OCI-LY3 (cell line): Measurements from ENCODE around the gene EGR2.

Source experiments
- H2AFZ ChIP-seq: fragments of 200-600, 300-600 bp; shearing (Covaris generic); 2 replicates; pipeline ENCODE4 v1.6.0; 2014; ENCODE audit warnings: antibody characterized with exemption, low read depth, low read length
- H3K27ac ChIP-seq: fragments of 200-600, 300-600 bp; sonication (generic); 2 replicates; pipeline ENCODE4 v1.5.1; 2014; ENCODE audit warnings: mild to moderate bottlenecking, low read length, moderate library complexity, mixed read lengths
- H3K27me3 ChIP-seq: fragments of 200-600, 300-600 bp; sonication (generic); 2 replicates; pipeline ENCODE4 v1.6.1; 2014; ENCODE audit warnings: low read depth, low read length, mixed read lengths
- H3K36me3 ChIP-seq: fragments of 200-600, 300-600 bp; sonication (generic); replicated peaks from 2 replicates; pipeline ENCODE3; 2014; ENCODE audit warnings: low read depth, low read length, mixed read lengths
- H3K4me1 ChIP-seq: fragments of 300-600, 200-600 bp; sonication (generic); 2 replicates; pipeline ENCODE4 v1.6.1; 2014; ENCODE audit warnings: low read length, mixed read lengths
- H3K4me2 ChIP-seq: fragments of 200-600, 300-600 bp; sonication (generic); 2 replicates; pipeline ENCODE4 v1.6.1; 2014; ENCODE audit warnings: low read length, mixed read lengths
- H3K4me3 ChIP-seq: fragments of 300-600, 200-600 bp; sonication (generic); 2 replicates; pipeline ENCODE4 v1.5.1; 2014; ENCODE audit warnings: antibody characterized with exemption, mild to moderate bottlenecking, low read length, moderate library complexity
- H3K79me2 ChIP-seq: fragments of 300-600, 200-600 bp; shearing (Covaris generic); 2 replicates; pipeline ENCODE4 v1.6.1; 2014; ENCODE audit warnings: mild to moderate bottlenecking, low read length, mixed read lengths
- H3K9ac ChIP-seq: fragments of 300-600, 200-600 bp; shearing (Covaris generic); 2 replicates; pipeline ENCODE4 v1.6.0; 2014; ENCODE audit warnings: mild to moderate bottlenecking, low read length, moderate library complexity
- H3K9me3 ChIP-seq: fragments of 200-600, 300-600 bp; shearing (Covaris generic); 2 replicates; pipeline ENCODE4 v1.6.1; 2014; ENCODE audit warnings: low read length, mixed read lengths; ENCODE audit not compliant: insufficient read depth
- H4K20me1 ChIP-seq: fragments of 200-600, 300-600 bp; sonication (generic); 2 replicates; pipeline ENCODE4 v1.6.1; 2016; ENCODE audit warnings: low read length, mixed read lengths; ENCODE audit not compliant: insufficient read depth
- CTCF ChIP-seq: fragments of 200-600, 300-600 bp; sonication (generic); IDR thresholded peaks from 2 replicates; pipeline ENCODE4 v1.5.1; 2014; ENCODE audit warnings: antibody characterized with exemption, low read length, low read depth
- EZH2phosphoT487 ChIP-seq: fragments of 200-600 bp; shearing (Covaris generic); IDR thresholded peaks from 2 replicates; pipeline ENCODE4 v1.6.1; 2018; ENCODE audit warnings: antibody characterized with exemption, mixed run types, low read depth

Gene EGR2

GRCh38 chr10:62766386-62766785, 49.8 kb downstream of the EGR2 start:
- no peak overlapping the region for H3K4me2 ChIP-seq
- H3K4me1 ChIP-seq, result peaks cover 11% of the 10 kb centered on the region
- TF ChIP-seq CTCF (no peak), EZH2phosphoT487 (no peak)
- no peak overlapping the region for H3K27ac ChIP-seq
- no peaks in the 10 kb centered on the region for H3K9me3 ChIP-seq
- no peaks in the 10 kb centered on the region for H3K79me2 ChIP-seq
- no peak overlapping the region for H3K4me3 ChIP-seq
- no peaks in the 10 kb centered on the region for H3K36me3 ChIP-seq
- no peak overlapping the region for H3K9ac ChIP-seq
- H3K27me3 ChIP-seq, result no peaks in the 10 kb centered on the region
- H2AFZ ChIP-seq, result no peak overlapping the region
- H4K20me1 ChIP-seq, result no peaks in the 10 kb centered on the region

GRCh38 chr10:62765726-62766125, 50.4 kb downstream of the EGR2 start:
- no peak overlapping the region for H3K4me2 ChIP-seq
- H3K27ac ChIP-seq, result no peak overlapping the region
- no peaks in the 10 kb centered on the region for H3K27me3 ChIP-seq
- no peaks in the 10 kb centered on the region for H3K36me3 ChIP-seq
- H3K4me1 ChIP-seq, result peaks cover 11% of the 10 kb centered on the region
- no peaks in the 10 kb centered on the region for H4K20me1 ChIP-seq
- no peak overlapping the region for H3K4me3 ChIP-seq
- no peak overlapping the region for H3K9ac ChIP-seq
- TF ChIP-seq CTCF (no peak), EZH2phosphoT487 (no peak)
- no peak overlapping the region for H2AFZ ChIP-seq
- no peaks in the 10 kb centered on the region for H3K79me2 ChIP-seq
- H3K9me3 ChIP-seq, result no peaks in the 10 kb centered on the region

GRCh38 chr10:62764011-62764410, 52.2 kb downstream of the EGR2 start:
- Histone ChIP-seq H3K9ac (no peak overlapping the region), H3K79me2 (no peaks in the 10 kb centered on the region), H3K4me3 (no peak overlapping the region), H3K9me3 (no peaks in the 10 kb centered on the region), H3K27ac (no peak overlapping the region), H3K27me3 (no peaks in the 10 kb centered on the region), H2AFZ (no peak overlapping the region), H3K4me1 (no peaks in the 10 kb centered on the region), H4K20me1 (no peaks in the 10 kb centered on the region), H3K4me2 (no peak overlapping the region), H3K36me3 (no peaks in the 10 kb centered on the region)
- TF ChIP-seq CTCF, result no peak
- TF ChIP-seq EZH2phosphoT487, result no peak

GRCh38 chr10:62763155-62763554, 53.0 kb downstream of the EGR2 start:
- Histone ChIP-seq H2AFZ (no peak overlapping the region), H3K27me3 (no peaks in the 10 kb centered on the region)

More at GRCh38 chr10:62763155-62763554, 53.0 kb downstream of the EGR2 start:
- Histone ChIP-seq H3K9ac (no peak overlapping the region), H3K27ac (no peak overlapping the region), H3K4me3 (no peak overlapping the region), H3K79me2 (no peaks in the 10 kb centered on the region), H3K9me3 (no peaks in the 10 kb centered on the region), H3K4me1 (no peaks in the 10 kb centered on the region), H4K20me1 (no peaks in the 10 kb centered on the region), H3K36me3 (no peaks in the 10 kb centered on the region), H3K4me2 (no peak overlapping the region)
- no peak for TF ChIP-seq CTCF
